HEK293 (cell line): ENCODE results near the gene C1orf35.

Experiments used
- CTCF ChIA-PET: fragments of 350-600 bp; formaldehyde crosslinking; extraction: SDS; loops from one replicate; lab custom pipeline; 2021; ENCODE audit warnings: antibody characterized with exemption; lab: Yijun Ruan, JAX
- POLR2A ChIA-PET: fragments of 300-600 bp; formaldehyde crosslinking; extraction: SDS; loops from one replicate; lab custom pipeline; 2020; ENCODE audit warnings: antibody characterized with exemption, inconsistent platforms; lab: Yijun Ruan, JAX
- H3K27ac ChIP-seq: fragments of 200-500 bp; sonication (Bioruptor generic); 2 replicates; pipeline ENCODE4 v1.5.1; 2014; ENCODE audit warnings: low read depth, low read length, control low read depth, inconsistent platforms; ENCODE audit errors: extremely low read depth
- H3K36me3 ChIP-seq, 2 experiments: fragments of 200-500 bp in 1 of 2; sonication (Bioruptor generic) in 1 of 2; 1 replicate in 1 of 2; 2 replicates in 1 of 2; pipeline ENCODE4 v1.5.1; 2014 to 2017; ENCODE audit warnings: inconsistent platforms in 2 of 2, low read length in 2 of 2; ENCODE audit not compliant: control insufficient read depth in 2 of 2, insufficient read depth in 1 of 2
- H3K4me1 ChIP-seq: fragments of 200-500 bp; sonication (Bioruptor generic); 2 replicates; pipeline ENCODE4 v1.5.1; 2014; ENCODE audit warnings: mild to moderate bottlenecking, low read length, inconsistent platforms; ENCODE audit not compliant: control insufficient read depth, insufficient read depth
- H3K4me3 ChIP-seq: 2 replicates; pipeline ENCODE4 v1.5.1; 2011; ENCODE audit warnings: low read depth, mild to moderate bottlenecking, control low read depth, low read length, moderate library complexity
- H3K9me3 ChIP-seq: fragments of 200-500 bp; sonication (Bioruptor generic); 2 replicates; pipeline ENCODE4 v1.5.1; 2014; ENCODE audit warnings: low read depth, low read length, inconsistent platforms; ENCODE audit not compliant: control insufficient read depth, insufficient read depth
- RBAK ChIP-seq: fragments of 450-650 bp; formaldehyde crosslinking; IDR thresholded peaks from 2 replicates; pipeline ENCODE4 v1.5.1; 2016; ENCODE audit warnings: missing biosample characterization, missing genetic modification characterization
- SCRT1 ChIP-seq: fragments of 450-650 bp; formaldehyde crosslinking; IDR thresholded peaks from 2 replicates; pipeline ENCODE4 v1.5.1; 2016; ENCODE audit warnings: missing biosample characterization, missing genetic modification characterization, borderline replicate concordance
- SP7 ChIP-seq: fragments of 450-650 bp; formaldehyde crosslinking; IDR thresholded peaks from 2 replicates; pipeline ENCODE4 v1.5.1; 2016; ENCODE audit warnings: missing biosample characterization, missing genetic modification characterization
- TRIM28 ChIP-seq: IDR thresholded peaks from 2 replicates; pipeline ENCODE4 v1.6.1; 2011; ENCODE audit warnings: low read length, control low read depth, borderline replicate concordance
- ZBTB1 ChIP-seq: fragments of 450-650 bp; formaldehyde crosslinking; IDR thresholded peaks from 2 replicates; pipeline ENCODE4 v1.5.1; 2016; ENCODE audit warnings: missing biosample characterization, missing genetic modification characterization
- ZBTB8A ChIP-seq: fragments of 450-650 bp; formaldehyde crosslinking; IDR thresholded peaks from 2 replicates; pipeline ENCODE4 v1.5.1; 2016; ENCODE audit warnings: missing biosample characterization, missing genetic modification characterization
- ZIC2 ChIP-seq: fragments of 450-650 bp; formaldehyde crosslinking; IDR thresholded peaks from 2 replicates; pipeline ENCODE4 v1.5.1; 2016; ENCODE audit warnings: missing biosample characterization, missing genetic modification characterization
- ZNF146 ChIP-seq: fragments of 450-650 bp; formaldehyde crosslinking; IDR thresholded peaks from 2 replicates; pipeline ENCODE4 v1.5.1; 2016; ENCODE audit warnings: missing biosample characterization, missing genetic modification characterization
- ZNF175 ChIP-seq: fragments of 450-650 bp; formaldehyde crosslinking; IDR thresholded peaks from 2 replicates; pipeline ENCODE4 v1.5.1; 2016; ENCODE audit warnings: missing biosample characterization, missing genetic modification characterization
- ZNF202 ChIP-seq: fragments of 450-650 bp; formaldehyde crosslinking; IDR thresholded peaks from 2 replicates; pipeline ENCODE4 v1.5.1; 2016; ENCODE audit warnings: missing biosample characterization, missing genetic modification characterization, borderline replicate concordance
- ZNF23 ChIP-seq: fragments of 450-650 bp; formaldehyde crosslinking; IDR thresholded peaks from 2 replicates; pipeline ENCODE4 v1.5.1; 2016; ENCODE audit warnings: missing biosample characterization, missing genetic modification characterization, borderline replicate concordance
- ZNF394 ChIP-seq: fragments of 450-650 bp; formaldehyde crosslinking; IDR thresholded peaks from 2 replicates; pipeline ENCODE4 v1.5.1; 2016; ENCODE audit warnings: missing biosample characterization, missing genetic modification characterization, mild to moderate bottlenecking, moderate library complexity, borderline replicate concordance
- ZNF416 ChIP-seq: fragments of 450-650 bp; formaldehyde crosslinking; IDR thresholded peaks from 2 replicates; pipeline ENCODE4 v1.5.1; 2016; ENCODE audit warnings: missing biosample characterization, missing genetic modification characterization
- ZNF521 ChIP-seq: fragments of 450-650 bp; formaldehyde crosslinking; IDR thresholded peaks from 2 replicates; pipeline ENCODE4 v1.5.1; 2017; ENCODE audit warnings: missing biosample characterization, mild to moderate bottlenecking, missing genetic modification characterization
- ZNF707 ChIP-seq: fragments of 450-650 bp; formaldehyde crosslinking; IDR thresholded peaks from 2 replicates; pipeline ENCODE4 v1.5.1; 2016; ENCODE audit warnings: missing biosample characterization, missing genetic modification characterization
- ZNF747 ChIP-seq: fragments of 450-650 bp; formaldehyde crosslinking; IDR thresholded peaks from 2 replicates; pipeline ENCODE4 v1.5.1; 2016; ENCODE audit warnings: missing biosample characterization, missing genetic modification characterization
- ZNF791 ChIP-seq: fragments of 450-650 bp; formaldehyde crosslinking; IDR thresholded peaks from 2 replicates; pipeline ENCODE4 v1.5.1; 2016; ENCODE audit warnings: missing biosample characterization, missing genetic modification characterization
- TF ChIP-seq, protein P1 (sequence below): fragments of 450-650 bp; formaldehyde crosslinking; IDR thresholded peaks from 2 replicates; pipeline ENCODE4 v1.5.1; 2017; ENCODE audit warnings: missing biosample characterization, missing genetic modification characterization
- TF ChIP-seq, protein P2 (sequence below): fragments of 450-650 bp; IDR thresholded peaks from 2 replicates; pipeline ENCODE4 v1.5.1; 2018; ENCODE audit warnings: missing biosample characterization, missing genetic modification characterization
- TF ChIP-seq, protein P3 (sequence below): fragments of 450-650 bp; formaldehyde crosslinking; IDR thresholded peaks from 2 replicates; pipeline ENCODE4 v1.5.1; 2016; ENCODE audit warnings: missing biosample characterization, missing genetic modification characterization
- TF ChIP-seq, protein P4 (sequence below): fragments of 450-650 bp; formaldehyde crosslinking; IDR thresholded peaks from 2 replicates; pipeline ENCODE4 v1.5.1; 2017; ENCODE audit warnings: missing biosample characterization, missing genetic modification characterization
- TF ChIP-seq, protein P5 (sequence below): fragments of 450-650 bp; formaldehyde crosslinking; IDR thresholded peaks from 2 replicates; pipeline ENCODE4 v1.5.1; 2016; ENCODE audit warnings: missing biosample characterization, missing genetic modification characterization
- TF ChIP-seq, protein P6 (sequence below): fragments of 450-650 bp; formaldehyde crosslinking; IDR thresholded peaks from 2 replicates; pipeline ENCODE4 v1.5.1; 2016; ENCODE audit warnings: missing biosample characterization, missing genetic modification characterization, borderline replicate concordance

The C1orf35 gene

DNA sequence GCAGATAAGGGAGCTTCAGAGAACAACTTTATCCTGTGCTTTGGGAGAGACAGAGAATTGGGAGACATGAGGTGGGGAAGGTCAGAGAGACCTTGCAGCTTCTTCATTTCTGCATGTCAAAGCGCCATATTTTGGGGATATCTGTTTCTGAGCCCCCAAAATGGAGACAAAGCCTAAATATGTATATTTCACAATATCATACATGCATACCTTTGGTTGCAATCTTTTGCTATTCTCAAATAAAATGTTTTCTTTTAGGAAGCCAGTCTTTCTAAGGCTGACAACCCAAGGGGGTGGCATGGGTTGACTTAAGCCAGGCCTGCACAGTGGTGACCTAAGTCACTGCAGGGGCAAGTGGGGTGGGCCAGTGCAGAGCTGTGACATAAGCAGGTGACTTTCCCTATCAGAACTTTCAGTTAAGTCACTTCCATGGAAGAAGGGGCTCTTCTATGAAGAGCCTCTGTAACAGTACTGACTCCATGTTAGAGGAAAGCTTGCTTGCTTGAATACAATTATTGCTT is 19.9 kb upstream of the C1orf35 start:
- POLR2A ChIA-PET: interaction anchor here (0.8 to 1.6 kb wide), 2 partner anchors 16 to 42 kb away, joined by 4 to 5 read pairs; partner anchors contain the start of gene IBA57
- CTCF ChIA-PET: interaction anchor here (1.1 to 4.6 kb wide), 4 partner anchors 9 to 378 kb away, joined by 4 to 36 read pairs (median 5); no protein-coding TSS in a partner anchor
- no peaks in the 10 kb centered on the region for H3K36me3 ChIP-seq
- TF ChIP-seq, protein P1, sequence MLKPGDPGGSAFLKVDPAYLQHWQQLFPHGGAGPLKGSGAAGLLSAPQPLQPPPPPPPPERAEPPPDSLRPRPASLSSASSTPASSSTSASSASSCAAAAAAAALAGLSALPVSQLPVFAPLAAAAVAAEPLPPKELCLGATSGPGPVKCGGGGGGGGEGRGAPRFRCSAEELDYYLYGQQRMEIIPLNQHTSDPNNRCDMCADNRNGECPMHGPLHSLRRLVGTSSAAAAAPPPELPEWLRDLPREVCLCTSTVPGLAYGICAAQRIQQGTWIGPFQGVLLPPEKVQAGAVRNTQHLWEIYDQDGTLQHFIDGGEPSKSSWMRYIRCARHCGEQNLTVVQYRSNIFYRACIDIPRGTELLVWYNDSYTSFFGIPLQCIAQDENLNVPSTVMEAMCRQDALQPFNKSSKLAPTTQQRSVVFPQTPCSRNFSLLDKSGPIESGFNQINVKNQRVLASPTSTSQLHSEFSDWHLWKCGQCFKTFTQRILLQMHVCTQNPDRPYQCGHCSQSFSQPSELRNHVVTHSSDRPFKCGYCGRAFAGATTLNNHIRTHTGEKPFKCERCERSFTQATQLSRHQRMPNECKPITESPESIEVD (tag by site-specific recombination): no peak
- TF ChIP-seq SCRT1: no peak
- no peak for TF ChIP-seq ZNF202 (tag by site-specific recombination)
- TF ChIP-seq ZIC2 (tag by site-specific recombination): no peak
- TF ChIP-seq ZNF23 (tag by site-specific recombination): no peak
- TF ChIP-seq, protein P2, sequence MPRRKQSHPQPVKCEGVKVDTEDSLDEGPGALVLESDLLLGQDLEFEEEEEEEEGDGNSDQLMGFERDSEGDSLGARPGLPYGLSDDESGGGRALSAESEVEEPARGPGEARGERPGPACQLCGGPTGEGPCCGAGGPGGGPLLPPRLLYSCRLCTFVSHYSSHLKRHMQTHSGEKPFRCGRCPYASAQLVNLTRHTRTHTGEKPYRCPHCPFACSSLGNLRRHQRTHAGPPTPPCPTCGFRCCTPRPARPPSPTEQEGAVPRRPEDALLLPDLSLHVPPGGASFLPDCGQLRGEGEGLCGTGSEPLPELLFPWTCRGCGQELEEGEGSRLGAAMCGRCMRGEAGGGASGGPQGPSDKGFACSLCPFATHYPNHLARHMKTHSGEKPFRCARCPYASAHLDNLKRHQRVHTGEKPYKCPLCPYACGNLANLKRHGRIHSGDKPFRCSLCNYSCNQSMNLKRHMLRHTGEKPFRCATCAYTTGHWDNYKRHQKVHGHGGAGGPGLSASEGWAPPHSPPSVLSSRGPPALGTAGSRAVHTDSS (tag by site-specific recombination): no peak
- TF ChIP-seq, protein P3, sequence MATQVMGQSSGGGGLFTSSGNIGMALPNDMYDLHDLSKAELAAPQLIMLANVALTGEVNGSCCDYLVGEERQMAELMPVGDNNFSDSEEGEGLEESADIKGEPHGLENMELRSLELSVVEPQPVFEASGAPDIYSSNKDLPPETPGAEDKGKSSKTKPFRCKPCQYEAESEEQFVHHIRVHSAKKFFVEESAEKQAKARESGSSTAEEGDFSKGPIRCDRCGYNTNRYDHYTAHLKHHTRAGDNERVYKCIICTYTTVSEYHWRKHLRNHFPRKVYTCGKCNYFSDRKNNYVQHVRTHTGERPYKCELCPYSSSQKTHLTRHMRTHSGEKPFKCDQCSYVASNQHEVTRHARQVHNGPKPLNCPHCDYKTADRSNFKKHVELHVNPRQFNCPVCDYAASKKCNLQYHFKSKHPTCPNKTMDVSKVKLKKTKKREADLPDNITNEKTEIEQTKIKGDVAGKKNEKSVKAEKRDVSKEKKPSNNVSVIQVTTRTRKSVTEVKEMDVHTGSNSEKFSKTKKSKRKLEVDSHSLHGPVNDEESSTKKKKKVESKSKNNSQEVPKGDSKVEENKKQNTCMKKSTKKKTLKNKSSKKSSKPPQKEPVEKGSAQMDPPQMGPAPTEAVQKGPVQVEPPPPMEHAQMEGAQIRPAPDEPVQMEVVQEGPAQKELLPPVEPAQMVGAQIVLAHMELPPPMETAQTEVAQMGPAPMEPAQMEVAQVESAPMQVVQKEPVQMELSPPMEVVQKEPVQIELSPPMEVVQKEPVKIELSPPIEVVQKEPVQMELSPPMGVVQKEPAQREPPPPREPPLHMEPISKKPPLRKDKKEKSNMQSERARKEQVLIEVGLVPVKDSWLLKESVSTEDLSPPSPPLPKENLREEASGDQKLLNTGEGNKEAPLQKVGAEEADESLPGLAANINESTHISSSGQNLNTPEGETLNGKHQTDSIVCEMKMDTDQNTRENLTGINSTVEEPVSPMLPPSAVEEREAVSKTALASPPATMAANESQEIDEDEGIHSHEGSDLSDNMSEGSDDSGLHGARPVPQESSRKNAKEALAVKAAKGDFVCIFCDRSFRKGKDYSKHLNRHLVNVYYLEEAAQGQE (tag by site-specific recombination): no peak
- TF ChIP-seq, protein P4, sequence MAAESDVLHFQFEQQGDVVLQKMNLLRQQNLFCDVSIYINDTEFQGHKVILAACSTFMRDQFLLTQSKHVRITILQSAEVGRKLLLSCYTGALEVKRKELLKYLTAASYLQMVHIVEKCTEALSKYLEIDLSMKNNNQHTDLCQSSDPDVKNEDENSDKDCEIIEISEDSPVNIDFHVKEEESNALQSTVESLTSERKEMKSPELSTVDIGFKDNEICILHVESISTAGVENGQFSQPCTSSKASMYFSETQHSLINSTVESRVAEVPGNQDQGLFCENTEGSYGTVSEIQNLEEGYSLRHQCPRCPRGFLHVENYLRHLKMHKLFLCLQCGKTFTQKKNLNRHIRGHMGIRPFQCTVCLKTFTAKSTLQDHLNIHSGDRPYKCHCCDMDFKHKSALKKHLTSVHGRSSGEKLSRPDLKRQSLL: no peak
- no peak for TF ChIP-seq RBAK (tag by site-specific recombination)
- TF ChIP-seq ZNF175: no peak
- no peak for TF ChIP-seq SP7 (tag by site-specific recombination)
- TF ChIP-seq, protein P5, sequence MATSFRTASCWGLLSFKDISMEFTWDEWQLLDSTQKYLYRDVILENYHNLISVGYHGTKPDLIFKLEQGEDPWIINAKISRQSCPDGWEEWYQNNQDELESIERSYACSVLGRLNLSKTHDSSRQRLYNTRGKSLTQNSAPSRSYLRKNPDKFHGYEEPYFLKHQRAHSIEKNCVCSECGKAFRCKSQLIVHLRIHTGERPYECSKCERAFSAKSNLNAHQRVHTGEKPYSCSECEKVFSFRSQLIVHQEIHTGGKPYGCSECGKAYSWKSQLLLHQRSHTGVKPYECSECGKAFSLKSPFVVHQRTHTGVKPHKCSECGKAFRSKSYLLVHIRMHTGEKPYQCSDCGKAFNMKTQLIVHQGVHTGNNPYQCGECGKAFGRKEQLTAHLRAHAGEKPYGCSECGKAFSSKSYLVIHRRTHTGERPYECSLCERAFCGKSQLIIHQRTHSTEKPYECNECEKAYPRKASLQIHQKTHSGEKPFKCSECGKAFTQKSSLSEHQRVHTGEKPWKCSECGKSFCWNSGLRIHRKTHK (tag by site-specific recombination): no peak
- TF ChIP-seq ZNF791 (tag by site-specific recombination): no peak
- H3K4me1 ChIP-seq: no peaks in the 10 kb centered on the region
- H3K27ac ChIP-seq: no peak overlapping the region
- no peaks in the 10 kb centered on the region for H3K9me3 ChIP-seq
- H3K4me3 ChIP-seq: no peak overlapping the region

DNA sequence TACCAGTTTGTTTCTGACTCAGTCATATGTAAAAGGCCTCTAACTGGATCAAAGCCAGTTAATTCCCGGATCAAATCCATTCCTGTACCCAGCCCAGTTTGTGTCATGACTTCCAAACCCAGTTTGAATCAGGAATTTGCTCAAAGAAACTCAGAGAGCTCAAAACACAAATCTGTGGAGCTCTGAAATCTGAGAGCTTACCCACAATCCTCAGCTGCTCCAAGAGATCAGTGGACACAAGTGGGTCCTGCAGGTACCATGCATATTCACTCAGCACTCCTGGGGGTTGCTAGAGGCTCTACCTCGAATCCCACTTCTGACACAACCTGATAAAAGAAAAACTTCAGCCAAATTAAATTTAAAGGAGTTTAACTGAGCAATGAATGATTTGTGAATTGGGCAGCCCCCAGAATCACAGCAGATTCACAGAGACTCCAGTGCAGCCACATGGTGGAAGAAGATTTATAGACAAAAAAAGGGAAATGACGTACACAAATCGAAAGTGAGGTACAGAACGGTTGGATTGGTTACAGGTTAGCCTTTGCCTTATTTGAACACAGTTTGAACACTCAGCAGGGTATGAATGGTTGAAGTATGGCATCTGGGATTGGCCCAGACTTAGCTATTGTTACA is 17.8 kb upstream of the C1orf35 start:
- ChIA-PET CTCF (interaction anchor here (0.7 to 4.6 kb wide), 2 partner anchors 11 to 121 kb away, joined by 3 to 36 read pairs; no protein-coding TSS in a partner anchor), POLR2A (interaction anchor here (1.8 kb wide), 1 partner anchor 39 kb away, joined by 5 read pairs; no protein-coding TSS in a partner anchor)
- H3K4me1 ChIP-seq: no peaks in the 10 kb centered on the region
- H3K36me3 ChIP-seq: no peaks in the 10 kb centered on the region
- H3K27ac ChIP-seq: no peak overlapping the region
- no peaks in the 10 kb centered on the region for H3K9me3 ChIP-seq
- H3K4me3 ChIP-seq: no peak overlapping the region
- TF ChIP-seq ZNF416 (no peak), TRIM28 (no peak), ZBTB8A (tag by site-specific recombination) (no peak), ZNF394 (tag by site-specific recombination) (no peak), ZNF747 (tag by site-specific recombination) (no peak), ZBTB1 (no peak), ZNF521 (tag by site-specific recombination) (no peak), ZNF707 (tag by site-specific recombination) (no peak), ZNF146 (tag by site-specific recombination) (no peak)
- TF ChIP-seq, protein P6, sequence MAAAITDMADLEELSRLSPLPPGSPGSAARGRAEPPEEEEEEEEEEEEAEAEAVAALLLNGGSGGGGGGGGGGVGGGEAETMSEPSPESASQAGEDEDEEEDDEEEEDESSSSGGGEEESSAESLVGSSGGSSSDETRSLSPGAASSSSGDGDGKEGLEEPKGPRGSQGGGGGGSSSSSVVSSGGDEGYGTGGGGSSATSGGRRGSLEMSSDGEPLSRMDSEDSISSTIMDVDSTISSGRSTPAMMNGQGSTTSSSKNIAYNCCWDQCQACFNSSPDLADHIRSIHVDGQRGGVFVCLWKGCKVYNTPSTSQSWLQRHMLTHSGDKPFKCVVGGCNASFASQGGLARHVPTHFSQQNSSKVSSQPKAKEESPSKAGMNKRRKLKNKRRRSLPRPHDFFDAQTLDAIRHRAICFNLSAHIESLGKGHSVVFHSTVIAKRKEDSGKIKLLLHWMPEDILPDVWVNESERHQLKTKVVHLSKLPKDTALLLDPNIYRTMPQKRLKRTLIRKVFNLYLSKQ: no peak
